ENCODE measurements around the gene CSF3R.
A peak's percentile ranks its signal among the peaks of the same experiment; 100 is the strongest.
"Not testable (repeated sequence)": the region's sequence is repeated elsewhere in the genome, so short reads cannot be mapped to it uniquely, and the experiment has no call there.

The CSF3R gene

GRCh38 chr1:36480161-36480560 is 2.6 kb downstream of the CSF3R start:
- DNase-seq: no peak

- no peak for DNase-seq
These were observed 3.1 kb downstream of the CSF3R start for GRCh38 chr1:36479505-36480051.

- DNase-seq: not testable (repeated sequence)
These were observed 5.1 kb downstream of the CSF3R start for GRCh38 chr1:36477615-36478014.

GRCh38 chr1:36476945-36477344 is 5.8 kb downstream of the CSF3R start:
- no peak for DNase-seq

- no peak for DNase-seq
These were observed 6.7 kb downstream of the CSF3R start for GRCh38 chr1:36475910-36476604.

- DNase-seq: no peak
These were observed 7.4 kb downstream of the CSF3R start for GRCh38 chr1:36475341-36475740.

- DNase-seq: no peak
These were observed 10.1 kb downstream of the CSF3R start for GRCh38 chr1:36472656-36473055.

- no peak for DNase-seq
These were observed 10.7 kb downstream of the CSF3R start for GRCh38 chr1:36471830-36472641.

- DNase-seq: no peak
These were observed 13.6 kb downstream of the CSF3R start for GRCh38 chr1:36469163-36469562.

- DNase-seq: no peak
These were observed 14.8 kb downstream of the CSF3R start for GRCh38 chr1:36467700-36468455.

- no peak for DNase-seq
These were observed 15.7 kb downstream of the CSF3R start for GRCh38 chr1:36467027-36467410.

GRCh38 chr1:36466370-36467026 is 16.2 kb downstream of the CSF3R start:
- DNase-seq: no peak

- no peak for DNase-seq
These were observed 16.9 kb downstream of the CSF3R start for GRCh38 chr1:36465731-36466369.

- no peak for DNase-seq
These were observed 17.9 kb downstream of the CSF3R start for GRCh38 chr1:36464605-36465393.

GRCh38 chr1:36463803-36464604 is 18.7 kb downstream of the CSF3R start, which contains the start of gene MRPS15:
Gene MRPS15, minus strand, starts transcription at chr1:36464384. Its CDS starts 109 bp downstream, at chr1:36464275.
- peak; percentile 96 for DNase-seq

GRCh38 chr1:36463463-36463802 is 19.3 kb downstream of the CSF3R start:
- DNase-seq: no peak

GRCh38 chr1:36458910-36459309 is 23.8 kb downstream of the CSF3R start:
- DNase-seq: peak; percentile 41 to 51

GRCh38 chr1:36457691-36458090 is 25.0 kb downstream of the CSF3R start:
- DNase-seq: no peak

- no peak for DNase-seq
These were observed 26.3 kb downstream of the CSF3R start for GRCh38 chr1:36456391-36456928.

- DNase-seq: no peak
These were observed 27.3 kb downstream of the CSF3R start for GRCh38 chr1:36455386-36455785.

Measured in stimulated activated CD4-positive, alpha-beta T cell treated with anti-CD3 and anti-CD28 coated beads, Interleukin-2, amount 100 ng/mL, for 48 hours (primary cell).